ENCODE data around the gene SLC22A23. TPM values are rescaled to one million over a fixed set of nuclear protein-coding genes. Genes with fewer than 3 reads are reported as not detected.

Gene SLC22A23
- total and polyA plus RNA-seq, 2 experiments from 2014 or later, result 2.4 to 7.3 TPM

DNA sequence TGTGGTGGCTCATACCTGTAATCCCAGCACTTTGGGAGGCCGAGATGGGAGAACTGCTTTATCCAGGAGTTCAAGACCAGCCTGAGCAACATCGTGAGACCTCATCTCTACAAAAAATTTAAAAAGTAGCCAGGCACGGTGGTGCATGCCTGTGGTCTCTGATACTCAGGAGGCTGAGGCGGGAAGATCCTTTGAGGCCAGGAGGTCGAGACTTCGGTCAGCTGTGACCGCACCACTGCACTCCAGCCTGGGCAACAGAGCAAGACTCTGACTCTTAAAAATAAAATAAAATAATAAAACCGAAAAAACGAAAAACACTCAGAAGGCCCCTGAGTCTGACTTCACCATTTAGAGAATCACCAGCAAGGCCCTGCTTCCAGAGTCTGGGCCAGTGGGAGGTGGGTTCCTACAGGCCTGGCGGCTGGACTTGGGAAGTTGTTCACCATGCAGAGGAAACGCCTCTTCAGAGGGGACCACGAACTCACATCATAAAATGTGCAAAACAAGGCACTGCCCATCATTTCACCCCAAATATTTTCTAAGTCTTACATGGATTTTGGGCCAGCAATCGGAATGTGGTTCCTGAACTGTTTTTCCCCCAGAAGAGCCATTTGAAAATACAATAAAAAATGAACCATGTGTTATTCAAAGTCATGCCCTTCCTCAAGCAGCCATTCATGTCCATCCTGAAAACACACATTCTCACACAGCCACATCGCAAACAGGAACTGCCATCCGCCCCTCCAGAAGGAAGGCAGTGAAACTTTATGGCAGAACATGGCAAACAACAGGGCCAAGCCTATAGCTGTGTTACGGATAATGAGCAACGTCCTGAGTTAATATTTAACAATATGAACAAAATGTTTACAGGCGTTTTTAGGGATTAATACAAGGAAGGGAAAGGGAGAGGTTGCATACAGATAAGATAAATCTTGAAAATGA, 57.8 kb downstream of the SLC22A23 start:
- DNase-seq, result no peak
- Histone ChIP-seq H3K9me3 (ENCODE audit: low read depth) (no peaks in the 10 kb centered on the region), H3K4me1 (ENCODE audit: insufficient read depth) (no peaks in the 10 kb centered on the region; the same call in 1 of the 2 replicates), H3K4me3 (no peak overlapping the region), H3K4me2 (ENCODE audit: unreplicated experiment) (no peak overlapping the region), H2AFZ (no peak overlapping the region), H3K27ac (no peak overlapping the region), H3K27me3 (replicated peaks; ENCODE audit: insufficient read depth) (no peaks in the 10 kb centered on the region), H3F3A (ENCODE audit: insufficient read depth) (no peaks in the 10 kb centered on the region), H3K9me2 (ENCODE audit: insufficient read depth) (no peaks in the 10 kb centered on the region), H3K79me2 (ENCODE audit: insufficient read depth) (no peaks in the 10 kb centered on the region), H3K36me3 (ENCODE audit: low read depth) (no peaks in the 10 kb centered on the region), H4K20me1 (ENCODE audit: insufficient read depth) (no peaks in the 10 kb centered on the region), H3K9ac (no peak overlapping the region)
- TF ChIP-seq EZH2 (IDR thresholded peaks at IDR 0.05; ENCODE audit: insufficient read depth, poor library complexity, severe bottlenecking), result no peak
- WGBS, 2 experiments (ENCODE audit: low coverage in 1 of 2, low lambda C conversion rate in 2 of 2, missing lambda C conversion rate in 2 of 2), result 93% methylated on average over 18 of the region's 18 CpGs
- in situ Hi-C loops (cut with MboI), result no loop called here

DNA sequence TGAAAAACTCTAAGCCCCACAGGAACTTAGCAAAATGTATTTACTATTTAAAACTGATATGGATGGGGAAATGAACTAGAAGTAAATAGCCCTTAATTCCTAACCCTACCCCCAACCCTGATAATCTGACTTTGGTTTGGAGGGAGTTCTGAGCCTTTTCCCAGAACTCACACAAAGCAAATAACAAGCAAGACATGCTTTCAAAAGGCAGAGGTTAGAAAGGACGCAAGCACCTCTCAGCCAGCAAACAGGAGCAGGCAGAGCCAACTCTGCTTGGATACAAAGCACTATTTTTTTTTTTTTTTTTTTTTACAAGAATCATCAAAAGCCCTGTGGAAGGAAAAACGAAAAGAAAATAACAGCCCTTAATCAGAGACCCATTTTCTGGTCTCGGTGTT, 58.7 kb downstream of the SLC22A23 start:
- no peaks in the 10 kb centered on the region for H3K27me3 ChIP-seq (replicated peaks; ENCODE audit: insufficient read depth)
- no peak for TF ChIP-seq EZH2 (IDR thresholded peaks at IDR 0.05; ENCODE audit: insufficient read depth, poor library complexity, severe bottlenecking)
- no peak for TF ChIP-seq EZH2phosphoT487 (IDR thresholded peaks at IDR 0.05; ENCODE audit: insufficient read depth, low read depth)
- no peaks in the 10 kb centered on the region for H3K79me2 ChIP-seq (ENCODE audit: insufficient read depth)
- no peaks in the 10 kb centered on the region for H3K9me2 ChIP-seq (ENCODE audit: insufficient read depth)
- no peak overlapping the region for H3K4me2 ChIP-seq (ENCODE audit: unreplicated experiment)
- no peak for DNase-seq
- no peaks in the 10 kb centered on the region for H3F3A ChIP-seq (ENCODE audit: insufficient read depth)
- in situ Hi-C loops (cut with MboI), result no loop called here
- H4K20me1 ChIP-seq (ENCODE audit: insufficient read depth), result no peaks in the 10 kb centered on the region
- no peak overlapping the region for H3K9ac ChIP-seq
- no peak overlapping the region for H3K4me3 ChIP-seq
- H3K27ac ChIP-seq, result no peak overlapping the region
- no peak overlapping the region for H2AFZ ChIP-seq
- H3K36me3 ChIP-seq (ENCODE audit: low read depth), result no peaks in the 10 kb centered on the region
- WGBS, 2 experiments (ENCODE audit: low coverage in 1 of 2, low lambda C conversion rate in 2 of 2, missing lambda C conversion rate in 2 of 2), result 43 to 56% methylated on average over 3 of the region's 3 CpGs
- H3K9me3 ChIP-seq (ENCODE audit: low read depth), result no peaks in the 10 kb centered on the region
- H3K4me1 ChIP-seq (ENCODE audit: insufficient read depth), result no peaks in the 10 kb centered on the region; the same call in 1 of the 2 replicates

DNA sequence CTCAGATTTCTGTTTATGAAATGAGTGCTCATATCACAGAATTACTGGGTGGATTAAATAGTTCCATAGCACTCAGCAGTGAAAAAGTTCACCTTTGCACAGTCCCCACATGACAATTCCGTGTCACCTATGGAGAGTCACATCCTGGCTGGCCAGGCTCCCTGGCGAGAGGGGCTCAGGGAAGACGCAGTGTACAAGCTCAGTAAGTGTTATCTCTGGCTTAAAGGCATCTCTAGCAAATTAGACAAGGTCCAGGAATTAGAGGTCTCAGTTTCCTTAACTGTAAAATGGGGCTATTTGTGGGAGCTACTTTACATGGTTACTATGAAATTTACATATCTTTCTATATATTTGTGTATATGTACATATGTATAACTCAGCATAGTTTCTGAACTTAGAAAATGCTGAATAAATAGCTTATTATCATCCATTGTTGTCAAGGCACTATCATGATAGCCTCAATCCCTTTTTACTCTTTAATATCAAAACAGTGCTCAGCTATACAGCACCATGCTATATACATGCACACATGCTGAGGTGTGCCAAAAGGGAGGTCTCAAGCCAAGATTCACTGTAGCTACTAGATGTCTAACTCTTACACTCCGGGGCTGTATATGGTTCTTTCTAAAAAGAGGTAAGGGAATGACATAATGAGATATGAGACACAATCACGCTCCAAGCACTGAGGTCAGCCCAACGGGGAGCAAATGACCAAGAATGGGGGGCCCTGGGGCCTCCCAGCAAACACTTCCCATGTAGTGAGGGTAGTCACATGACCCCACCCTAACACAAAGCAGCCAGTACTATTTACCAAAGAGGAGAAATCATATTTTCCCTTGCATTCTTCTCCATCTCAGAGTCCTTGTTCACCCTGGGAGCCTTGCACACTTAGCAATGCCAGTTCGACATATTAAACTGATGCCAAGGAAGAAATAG, 59.4 kb downstream of the SLC22A23 start:
- no peaks in the 10 kb centered on the region for H3K9me3 ChIP-seq (ENCODE audit: low read depth)
- H3K4me2 ChIP-seq (ENCODE audit: unreplicated experiment), result no peak overlapping the region
- H2AFZ ChIP-seq, result no peak overlapping the region
- H4K20me1 ChIP-seq (ENCODE audit: insufficient read depth), result no peaks in the 10 kb centered on the region
- 85 to 88% methylated on average over 7 of the region's 7 CpGs for WGBS, 2 experiments (ENCODE audit: low coverage in 1 of 2, low lambda C conversion rate in 2 of 2, missing lambda C conversion rate in 2 of 2)
- in situ Hi-C loops (cut with MboI), result no loop called here
- no peak overlapping the region for H3K4me3 ChIP-seq
- no peaks in the 10 kb centered on the region for H3K79me2 ChIP-seq (ENCODE audit: insufficient read depth)
- H3K27ac ChIP-seq, result no peak overlapping the region
- no peak for DNase-seq
- no peaks in the 10 kb centered on the region for H3K9me2 ChIP-seq (ENCODE audit: insufficient read depth)
- peaks cover 2% of the 10 kb centered on the region for H3K4me1 ChIP-seq (ENCODE audit: insufficient read depth)
- no peak for TF ChIP-seq EZH2phosphoT487 (IDR thresholded peaks at IDR 0.05; ENCODE audit: insufficient read depth, low read depth)
- TF ChIP-seq EZH2 (IDR thresholded peaks at IDR 0.05; ENCODE audit: insufficient read depth, poor library complexity, severe bottlenecking), result no peak
- H3K27me3 ChIP-seq (replicated peaks; ENCODE audit: insufficient read depth), result no peaks in the 10 kb centered on the region
- no peak overlapping the region for H3K9ac ChIP-seq
- H3K36me3 ChIP-seq (ENCODE audit: low read depth), result no peaks in the 10 kb centered on the region
- H3F3A ChIP-seq (ENCODE audit: insufficient read depth), result peaks cover 3% of the 10 kb centered on the region

DNA sequence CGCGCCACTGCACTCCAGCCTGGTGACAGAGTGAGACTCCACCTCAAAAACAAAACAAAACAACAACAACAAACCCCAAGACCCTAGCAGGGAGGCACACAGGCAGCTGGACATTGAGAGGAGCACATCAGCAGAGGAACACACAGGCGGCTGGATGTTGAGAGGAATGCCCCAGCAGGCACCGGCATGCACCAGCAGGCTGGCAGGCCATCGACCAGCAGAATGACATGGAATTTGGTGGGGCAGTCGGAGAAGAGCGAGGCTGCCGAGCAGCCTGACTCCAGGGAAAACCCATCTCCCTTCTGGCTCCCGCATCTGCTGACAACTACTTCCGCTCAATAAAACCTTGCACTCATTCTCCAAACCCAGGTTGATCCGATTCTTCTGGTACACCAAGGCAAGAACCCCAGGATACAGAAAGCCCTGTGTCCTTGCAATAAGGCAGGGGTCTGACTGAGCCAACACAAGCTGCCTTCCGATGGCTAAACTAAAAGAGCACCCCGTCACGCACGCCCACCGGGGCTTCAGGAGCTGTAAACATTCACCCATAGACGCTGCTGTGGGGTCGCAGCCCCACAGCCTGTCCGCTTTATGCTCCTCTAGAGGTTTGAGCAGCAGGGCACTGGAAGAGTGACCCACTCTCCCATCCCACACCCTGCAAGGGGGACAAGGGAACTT, 60.2 kb downstream of the SLC22A23 start:
- no peak overlapping the region for H3K4me3 ChIP-seq
- H3K36me3 ChIP-seq (ENCODE audit: low read depth), result no peaks in the 10 kb centered on the region
- no peak overlapping the region for H3K27ac ChIP-seq
- no peaks in the 10 kb centered on the region for H3K9me2 ChIP-seq (ENCODE audit: insufficient read depth)
- H2AFZ ChIP-seq, result no peak overlapping the region
- no peaks in the 10 kb centered on the region for H3K79me2 ChIP-seq (ENCODE audit: insufficient read depth)
- H3K9me3 ChIP-seq (ENCODE audit: low read depth), result no peaks in the 10 kb centered on the region
- in situ Hi-C loops (cut with MboI), result no loop called here
- peaks cover 10% of the 10 kb centered on the region for H3F3A ChIP-seq (ENCODE audit: insufficient read depth)
- WGBS, 2 experiments (ENCODE audit: low coverage in 1 of 2, low lambda C conversion rate in 2 of 2, missing lambda C conversion rate in 2 of 2), result 90 to 96% methylated on average over 17 to 19 of the region's 19 CpGs
- no peak overlapping the region for H3K9ac ChIP-seq
- peaks cover 11% of the 10 kb centered on the region for H3K4me1 ChIP-seq (ENCODE audit: insufficient read depth)
- H3K4me2 ChIP-seq (ENCODE audit: unreplicated experiment), result no peak overlapping the region
- no peak for DNase-seq
- no peaks in the 10 kb centered on the region for H4K20me1 ChIP-seq (ENCODE audit: insufficient read depth)
- H3K27me3 ChIP-seq (replicated peaks; ENCODE audit: insufficient read depth), result no peaks in the 10 kb centered on the region
- no peak for TF ChIP-seq EZH2phosphoT487 (IDR thresholded peaks at IDR 0.05; ENCODE audit: insufficient read depth, low read depth)
- TF ChIP-seq EZH2 (IDR thresholded peaks at IDR 0.05; ENCODE audit: insufficient read depth, poor library complexity, severe bottlenecking), result no peak
